ENCODE results near the gene ERC1.

The ERC1 gene

DNA sequence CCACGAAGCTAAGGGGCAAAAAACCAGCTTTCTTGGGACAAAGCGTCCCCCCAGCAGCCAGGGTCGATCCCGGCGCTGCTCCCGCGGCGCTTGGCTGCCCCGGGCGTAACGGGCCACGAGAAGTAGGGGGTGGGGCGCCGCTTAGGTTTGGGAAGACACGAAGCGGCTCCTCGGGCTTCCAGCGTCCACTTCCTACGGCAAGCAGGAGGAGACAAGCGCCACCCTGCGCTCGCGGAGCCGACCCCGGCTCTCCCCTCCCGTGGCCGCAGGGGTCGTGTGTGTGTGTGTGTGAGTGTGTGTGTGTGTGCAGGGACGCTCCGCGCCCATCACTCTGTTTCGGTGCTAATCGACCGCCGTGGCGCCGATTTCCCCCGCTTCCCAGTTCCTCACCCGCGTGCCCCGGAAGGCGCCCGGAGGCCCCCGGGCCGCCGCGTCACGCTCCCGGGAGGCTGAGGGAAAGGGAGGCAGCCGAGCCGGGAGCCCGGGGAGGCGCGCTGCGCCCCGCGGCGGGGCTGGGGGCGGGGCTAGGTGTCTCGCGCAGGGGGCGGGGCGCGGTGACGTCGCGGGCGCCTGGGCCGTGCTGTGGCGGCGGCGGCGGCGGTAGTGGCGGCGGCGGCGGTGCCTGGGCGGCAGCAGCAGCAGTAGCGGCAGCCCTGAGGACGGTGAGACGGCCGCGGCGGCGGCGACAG is at the start of gene ERC1:
Gene ERC1 (plus strand): TSS at position 563 of the 689 bp plus-strand sequence. CDS start 36,681 bp downstream, outside the sequence.
- DNase-seq (ENCODE audit: low spot score): peak; percentile 94

DNA sequence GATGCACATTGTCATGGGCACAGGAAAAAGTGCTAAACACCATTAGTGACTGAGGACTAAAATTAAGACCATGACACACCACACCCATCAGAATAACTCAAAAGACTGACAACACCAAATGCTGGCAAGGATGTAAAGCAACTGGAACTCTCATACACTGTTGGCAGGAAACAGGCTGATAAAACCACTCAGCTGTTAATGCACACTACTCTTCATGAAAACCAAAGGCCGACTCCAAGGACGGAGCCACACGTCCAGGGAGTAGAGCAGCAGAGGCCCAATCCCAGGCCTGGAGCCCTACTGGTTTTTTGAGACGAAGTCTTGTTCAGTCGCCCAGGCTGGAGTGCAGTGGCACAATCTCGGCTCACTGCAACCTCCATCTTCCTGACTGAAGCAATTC is 48.0 kb upstream of the ERC1 start:
- DNase-seq (ENCODE audit: low spot score): no peak

DNA sequence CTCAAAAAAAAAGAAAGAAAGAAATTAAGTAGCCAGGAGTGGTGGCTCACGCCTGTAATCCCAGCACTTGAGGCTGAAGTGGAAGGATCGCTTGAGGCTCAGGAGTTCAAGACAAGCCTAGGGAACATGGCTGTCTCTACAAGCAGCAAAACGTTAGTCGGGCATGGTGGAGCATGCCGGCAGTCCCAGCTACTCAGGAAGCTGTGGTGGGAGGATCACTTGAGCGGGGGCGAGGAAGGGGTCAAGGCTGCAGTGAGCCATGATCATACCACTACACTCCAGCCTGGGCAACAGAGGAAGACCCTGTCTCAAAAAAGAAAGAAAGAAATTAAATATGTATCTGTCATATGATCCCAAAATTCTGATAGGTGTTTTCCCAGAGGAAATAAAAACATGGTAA is 46.8 kb upstream of the ERC1 start:
- no peak for DNase-seq (ENCODE audit: low spot score)

DNA sequence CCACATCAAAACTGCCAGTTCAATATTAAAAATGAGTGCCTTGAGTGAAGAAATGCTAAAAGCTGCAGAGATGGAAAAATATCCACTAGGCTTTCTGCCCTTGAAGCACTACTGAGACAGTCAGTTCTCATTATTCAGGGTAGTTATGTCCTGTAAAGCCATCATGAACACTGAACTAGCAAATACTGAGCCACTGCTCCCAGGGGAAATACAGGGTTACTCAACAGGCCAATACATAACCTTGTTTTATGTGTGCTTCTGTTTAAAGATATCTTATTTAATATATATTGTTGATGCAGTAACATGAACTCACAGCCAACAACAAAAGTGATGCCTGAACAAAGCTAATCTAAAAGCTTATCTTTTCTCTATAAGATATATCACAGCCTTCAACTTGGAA is 44.8 kb upstream of the ERC1 start:
- no peak for DNase-seq (ENCODE audit: low spot score)

DNA sequence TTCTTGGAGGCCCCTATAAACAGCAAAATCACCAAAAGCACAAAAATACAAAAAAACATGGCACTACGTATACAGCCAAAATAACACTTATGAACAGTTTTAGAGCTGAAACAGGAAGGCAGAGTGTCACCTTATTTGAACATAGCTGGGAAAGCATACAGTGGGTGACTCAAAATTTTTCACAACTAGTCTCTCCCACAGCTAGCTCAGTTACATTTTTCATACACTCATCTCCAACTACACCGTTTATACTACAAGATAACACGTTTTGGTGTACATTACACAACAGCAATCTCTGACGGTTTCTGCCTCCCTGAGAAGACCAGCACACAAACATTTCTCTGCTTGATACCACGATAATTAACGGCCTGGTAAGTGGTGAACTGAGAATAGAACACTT is 44.4 kb upstream of the ERC1 start:
- no peak for DNase-seq (ENCODE audit: low spot score)

DNA sequence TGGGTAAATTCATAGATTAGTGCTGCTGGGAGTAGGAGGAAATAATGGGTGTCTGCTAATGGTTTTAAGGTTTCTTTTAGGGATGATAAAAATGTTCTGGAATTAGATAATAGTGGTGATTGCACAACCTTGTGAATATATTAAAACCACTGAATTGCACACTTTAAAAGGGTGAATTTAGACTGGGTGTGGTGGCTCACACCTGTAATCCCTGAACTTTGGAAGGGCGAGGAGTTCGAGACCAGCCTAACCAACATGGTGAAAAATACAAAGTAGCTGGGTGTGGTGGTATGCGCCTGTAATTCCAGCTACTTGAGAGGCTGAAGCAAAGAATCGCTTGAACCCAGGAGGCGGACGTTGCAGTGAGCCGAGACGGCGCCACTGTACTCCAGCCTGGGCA is 42.8 kb upstream of the ERC1 start:
- DNase-seq (ENCODE audit: low spot score): no peak

DNA sequence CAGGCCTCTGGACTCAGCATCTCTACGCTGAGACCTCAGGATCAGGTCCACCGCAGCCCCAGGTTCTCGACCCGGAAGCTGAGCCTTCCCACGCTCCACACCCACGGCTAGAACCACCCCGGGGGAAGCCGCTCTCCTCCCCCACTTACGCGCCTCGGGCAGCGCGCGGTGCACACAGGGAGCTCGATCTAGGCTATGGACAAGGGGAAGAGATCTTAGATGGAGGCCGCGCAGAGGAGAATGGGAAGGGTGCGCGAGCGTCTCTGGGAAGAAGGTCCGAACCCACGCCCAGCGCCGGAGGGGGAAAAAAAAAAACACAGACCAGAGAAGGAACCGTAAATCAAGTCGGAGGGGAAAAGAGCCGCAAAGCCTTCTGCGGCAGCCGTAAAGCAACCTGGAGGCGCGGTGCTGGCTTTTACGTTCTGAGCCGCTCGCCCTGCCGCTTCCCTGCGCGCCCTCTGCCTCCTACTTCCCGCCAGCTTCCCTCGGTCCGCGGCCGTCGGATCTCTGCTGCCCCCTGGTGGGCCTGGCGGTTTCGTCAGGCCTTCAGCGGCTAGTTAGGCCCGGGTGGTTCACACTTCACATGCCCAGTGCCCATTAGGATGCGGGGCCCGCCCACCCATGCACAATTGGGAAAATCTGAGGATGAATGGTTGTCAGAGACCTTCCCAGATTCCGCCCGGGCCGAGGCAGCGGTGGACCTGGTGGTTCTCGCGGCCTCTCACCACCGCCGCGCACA is 41.4 kb upstream of the ERC1 start, which contains the start of gene RAD52:
Gene RAD52 (minus strand): TSS at position 242 of the 739 bp plus-strand sequence. CDS start 16,636 bp downstream, outside the sequence.
- DNase-seq (ENCODE audit: low spot score): peak; percentile 88

DNA sequence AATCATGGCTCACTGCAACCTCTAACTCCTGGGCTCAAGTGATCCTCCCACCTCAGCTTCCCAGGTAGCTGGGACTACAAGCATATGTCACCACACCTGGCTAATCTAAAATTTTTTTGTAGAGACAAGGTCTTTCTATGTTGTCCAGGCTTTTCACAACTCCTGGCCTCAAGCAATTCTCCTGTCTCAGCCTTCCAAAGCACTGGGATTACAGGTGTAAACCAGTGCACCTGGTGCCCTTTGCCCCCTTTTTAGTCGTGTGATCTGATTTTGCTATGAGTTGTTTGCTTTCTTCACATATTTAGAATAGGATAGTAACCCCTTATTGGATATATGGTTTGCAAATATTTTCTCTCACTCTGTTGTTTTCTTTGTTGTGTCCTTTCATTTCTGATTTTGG is 39.8 kb upstream of the ERC1 start:
- no peak for DNase-seq (ENCODE audit: low spot score)

DNA sequence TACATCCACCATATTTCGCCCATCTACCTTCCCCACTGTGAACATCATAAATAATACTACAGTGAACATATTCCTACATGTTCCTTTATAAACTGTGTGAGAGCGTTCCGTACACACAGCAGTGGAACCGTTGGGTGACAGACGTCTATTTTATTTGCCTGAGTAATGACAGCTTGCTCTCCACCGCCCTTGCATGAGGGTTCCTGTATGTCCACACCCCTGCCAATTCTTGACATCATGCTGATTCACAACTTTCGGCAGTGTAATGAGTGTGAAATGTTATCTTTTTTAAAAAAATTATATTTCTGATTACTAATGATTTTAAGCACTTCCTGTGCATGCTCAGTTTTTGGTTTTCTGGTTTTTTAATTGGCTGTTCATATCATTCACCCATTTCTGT is 37.2 kb upstream of the ERC1 start:
- DNase-seq (ENCODE audit: low spot score): peak; percentile 15

DNA sequence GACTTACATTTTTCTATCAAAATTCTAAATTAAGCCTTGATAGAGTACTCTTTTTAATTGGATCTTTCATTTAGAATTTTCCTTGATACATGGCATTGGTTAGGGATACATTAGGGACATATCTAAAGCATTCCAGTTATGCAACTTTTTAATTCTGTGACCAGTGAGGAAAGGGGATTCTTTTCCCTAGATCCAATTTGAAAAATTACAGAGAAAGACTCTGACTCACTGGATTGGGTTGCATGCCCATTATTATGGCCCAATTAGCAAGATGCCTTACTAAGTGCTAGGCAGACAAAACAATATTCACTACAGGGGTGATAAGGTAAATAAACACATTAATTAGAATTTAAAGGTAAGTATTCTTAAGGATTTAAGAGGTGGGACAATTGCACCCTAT is 36.3 kb upstream of the ERC1 start:
- DNase-seq (ENCODE audit: low spot score): no peak

DNA sequence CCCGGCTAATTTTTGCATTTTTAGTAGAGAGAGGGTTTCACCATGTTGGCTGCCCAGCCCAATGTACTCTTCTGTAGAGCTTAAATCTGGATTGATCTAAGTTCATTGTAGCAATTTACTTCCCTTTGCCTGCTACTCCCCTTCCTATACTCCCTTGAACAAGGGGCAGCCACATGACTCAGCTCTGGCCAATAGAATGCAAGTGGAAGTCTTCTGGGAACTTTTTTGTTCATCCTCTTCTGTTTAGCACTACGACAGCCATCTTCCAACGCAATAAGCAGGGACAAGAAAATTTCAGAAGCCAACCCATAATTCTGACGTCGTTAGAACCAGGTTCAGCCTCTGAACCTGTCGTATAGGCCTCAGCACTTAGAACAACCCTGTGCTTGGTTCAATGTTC is 35.1 kb upstream of the ERC1 start:
- no peak for DNase-seq (ENCODE audit: low spot score)

DNA sequence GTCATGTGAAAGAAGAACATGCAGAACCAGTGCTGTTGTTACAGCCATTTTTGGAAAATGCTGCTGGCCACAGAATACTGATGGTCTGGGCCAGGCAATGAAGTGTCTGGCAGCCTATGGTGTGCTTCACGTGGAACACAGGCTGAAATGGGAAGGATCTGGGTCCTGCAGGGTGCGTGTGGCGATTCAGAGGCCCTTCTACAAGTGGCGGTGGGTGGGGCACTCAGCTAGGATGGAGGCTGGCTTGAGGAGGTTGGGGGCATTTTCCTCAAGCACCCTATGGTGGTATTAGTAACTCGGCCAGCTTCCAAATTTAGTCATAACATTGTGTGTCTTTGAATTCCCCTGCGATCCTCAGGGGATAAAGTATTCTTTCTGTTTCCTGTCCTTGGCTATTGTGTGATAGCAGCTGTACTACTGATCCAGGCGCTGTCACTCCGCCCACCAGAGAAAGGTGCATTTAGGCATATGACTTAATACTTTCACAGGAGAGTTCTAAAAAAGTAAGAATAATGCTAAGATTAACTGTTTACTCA is 32.4 kb upstream of the ERC1 start:
- no peak for DNase-seq (ENCODE audit: low spot score)

DNA sequence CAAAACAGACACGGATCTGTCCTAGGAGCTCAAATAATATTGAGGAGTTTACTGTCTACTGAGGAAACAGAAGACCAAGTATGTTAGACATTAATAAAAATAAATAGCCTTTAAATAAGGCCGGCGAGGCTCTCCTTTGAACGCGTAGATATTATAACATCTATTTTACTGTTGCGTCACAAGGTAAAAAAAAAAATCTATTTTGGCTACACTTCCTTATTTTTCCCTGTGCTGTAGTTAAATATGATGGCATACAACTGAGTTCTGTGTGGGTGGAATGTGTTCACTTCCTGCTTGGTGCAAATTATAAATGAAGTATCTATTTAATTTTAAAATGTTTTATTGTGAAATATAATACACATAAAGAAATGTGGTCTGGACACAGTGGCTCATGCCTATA is 24.3 kb upstream of the ERC1 start:
- DNase-seq (ENCODE audit: low spot score): no peak

DNA sequence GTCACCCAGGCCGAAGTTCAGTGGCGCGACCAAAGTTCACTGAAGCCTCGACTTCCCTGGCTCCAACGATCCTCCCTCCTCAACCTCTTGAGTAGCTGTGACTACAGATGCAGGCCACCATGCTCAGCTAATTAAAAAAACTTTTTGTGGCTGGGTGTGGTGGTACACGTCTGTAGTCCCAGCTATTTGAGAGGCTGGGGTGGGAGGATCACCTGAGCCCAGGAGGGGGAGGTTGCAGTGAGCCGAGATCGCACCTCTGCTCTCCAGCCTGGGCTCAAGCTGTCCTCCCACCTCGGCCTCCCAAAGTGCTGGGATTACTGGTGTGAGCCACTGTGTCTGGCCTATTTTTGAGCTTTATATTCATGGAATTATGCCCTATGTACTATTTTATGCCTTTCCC is 23.4 kb upstream of the ERC1 start:
- DNase-seq (ENCODE audit: low spot score): no peak

DNA sequence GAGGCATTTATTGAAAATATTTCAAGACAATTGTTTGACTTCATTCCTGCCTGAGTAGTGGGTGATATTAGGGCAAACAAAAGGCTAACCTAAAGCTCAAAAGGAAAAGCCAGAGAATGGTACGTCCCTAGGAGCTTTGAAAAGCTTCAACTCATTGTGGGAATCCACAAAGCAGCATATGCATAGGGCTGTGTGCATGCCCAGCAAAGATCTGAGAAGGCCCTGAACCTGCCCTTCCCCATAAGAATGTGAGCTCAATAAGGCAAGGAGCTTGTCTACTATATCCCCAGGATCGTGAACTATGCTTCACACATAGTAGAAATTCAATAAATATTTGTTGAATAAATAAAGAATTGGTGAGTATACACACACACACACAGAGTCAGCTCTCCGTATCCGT is 22.5 kb upstream of the ERC1 start:
- DNase-seq (ENCODE audit: low spot score): no peak

DNA sequence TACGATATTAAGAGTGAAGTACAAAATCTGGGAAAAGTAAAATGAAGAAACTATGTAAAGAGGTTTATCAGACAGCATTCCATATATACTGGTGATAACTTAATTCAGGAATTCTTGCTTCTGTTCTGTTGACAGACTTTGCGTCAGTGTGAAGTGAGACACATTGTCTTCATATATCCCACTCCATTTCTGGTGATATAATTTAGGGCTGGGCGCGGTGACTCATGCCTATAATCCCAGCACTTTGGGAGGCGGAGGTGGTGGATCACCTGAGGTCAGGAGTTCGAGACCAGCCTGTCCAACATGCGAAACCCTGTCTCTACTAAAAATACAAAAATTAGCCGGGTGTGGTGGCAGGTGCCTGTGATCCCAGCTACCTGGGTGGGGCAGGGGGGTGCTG is 21.2 kb upstream of the ERC1 start:
- DNase-seq (ENCODE audit: low spot score): no peak

DNA sequence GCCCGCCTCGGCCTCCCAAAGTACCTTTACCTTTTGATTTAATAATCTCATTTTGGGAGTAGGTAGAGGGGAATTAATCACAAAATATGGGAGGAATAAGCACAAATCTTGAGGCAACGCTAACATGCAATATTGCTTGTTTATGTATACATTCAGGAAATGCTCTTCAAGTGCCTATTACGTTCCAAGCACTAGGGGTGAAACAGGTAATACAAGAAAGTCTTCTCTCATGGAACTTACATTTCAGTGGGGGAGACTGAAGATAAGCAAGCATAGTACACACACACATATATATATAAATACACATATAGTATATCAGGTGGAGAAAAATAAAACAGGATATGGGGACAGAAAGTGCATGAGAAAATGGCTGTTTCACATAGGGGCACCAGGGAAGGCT is 19.0 kb upstream of the ERC1 start:
- DNase-seq (ENCODE audit: low spot score): no peak

DNA sequence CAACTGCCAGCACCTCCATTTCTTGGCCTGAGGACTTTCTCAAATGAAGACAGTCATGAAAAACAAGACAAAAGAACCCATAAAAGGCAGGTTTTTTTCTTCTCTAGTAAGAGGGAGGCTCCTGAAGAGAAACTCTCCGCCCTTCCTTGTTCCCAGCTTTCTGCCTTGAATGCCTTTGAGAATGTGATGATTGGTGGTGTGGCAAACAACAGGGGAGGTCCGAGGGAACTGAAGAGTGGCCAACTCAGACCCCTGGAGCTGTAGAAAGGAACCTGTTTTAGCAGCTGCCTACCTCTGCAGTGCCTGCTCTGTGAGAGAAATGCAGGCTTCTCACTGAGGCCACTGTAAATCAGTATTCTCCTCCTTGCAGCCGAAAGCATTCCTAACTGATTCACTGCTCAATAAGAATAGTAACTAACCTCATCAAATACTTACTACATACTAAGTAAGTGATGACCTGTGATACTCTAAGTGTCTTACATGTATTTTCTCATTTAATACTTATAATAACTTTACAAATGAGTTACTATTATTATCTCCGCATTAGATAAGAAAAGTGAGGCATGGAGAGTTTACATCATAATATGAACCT is 16.7 kb upstream of the ERC1 start:
- no peak for DNase-seq (ENCODE audit: low spot score)

DNA sequence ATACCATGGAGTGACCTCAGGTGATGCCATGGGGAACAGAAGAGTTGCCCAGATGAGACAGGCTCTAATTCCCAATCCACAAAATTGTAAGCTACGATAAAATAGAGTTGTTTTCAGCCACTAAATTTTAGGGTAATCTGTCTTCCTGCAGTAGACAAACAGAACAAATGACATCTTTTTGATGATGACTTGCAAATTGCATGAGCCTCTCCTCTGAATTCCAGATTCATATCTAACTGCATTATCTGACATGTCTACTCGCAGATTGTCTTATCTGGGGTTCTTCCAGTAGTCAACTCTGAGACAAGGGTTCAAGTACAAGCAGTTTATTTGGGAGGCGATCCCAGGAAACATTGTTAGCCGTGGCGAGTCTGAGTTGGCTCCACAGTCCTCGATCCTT is 14.4 kb upstream of the ERC1 start:
- no peak for DNase-seq (ENCODE audit: low spot score)

DNA sequence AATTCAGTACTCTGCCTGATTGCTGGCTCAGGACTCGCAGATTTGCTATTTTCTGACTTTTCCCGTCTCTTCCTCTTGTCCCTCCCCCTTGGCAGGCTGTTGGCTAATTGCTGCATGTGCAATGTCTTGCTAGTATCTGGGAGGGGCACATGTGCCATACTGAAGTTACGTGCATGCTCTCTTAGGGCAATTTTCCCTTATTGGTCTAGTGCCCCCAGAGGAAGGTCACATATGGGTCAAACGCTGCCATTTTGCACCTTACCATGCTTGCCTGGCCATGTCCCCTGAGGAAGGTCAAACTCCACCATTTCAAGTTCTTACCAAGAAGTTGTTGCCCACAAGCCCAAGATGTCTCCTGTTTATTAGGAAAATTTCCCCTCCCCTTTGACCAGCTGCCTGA is 13.9 kb upstream of the ERC1 start:
- no peak for DNase-seq (ENCODE audit: low spot score)

DNA sequence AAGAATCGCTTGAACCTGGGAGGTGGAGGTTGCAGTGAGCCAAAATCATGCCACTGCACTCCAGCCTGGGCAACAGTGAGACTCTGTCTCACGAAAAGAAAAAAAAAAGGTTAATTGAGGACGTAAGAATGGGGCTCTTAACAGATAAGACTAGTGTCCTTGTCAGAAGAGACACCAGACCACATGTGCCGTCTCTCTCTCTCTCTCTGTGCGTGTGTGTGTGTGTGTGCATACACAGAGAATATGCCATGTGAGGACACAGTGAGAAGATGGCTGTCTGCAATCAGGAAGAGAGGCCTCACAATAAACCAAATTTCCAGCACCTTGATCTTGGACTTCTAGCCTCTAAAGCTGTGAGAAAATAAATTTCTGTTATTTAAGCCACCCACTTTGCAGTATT is 11.7 kb upstream of the ERC1 start:
- DNase-seq (ENCODE audit: low spot score): no peak

DNA sequence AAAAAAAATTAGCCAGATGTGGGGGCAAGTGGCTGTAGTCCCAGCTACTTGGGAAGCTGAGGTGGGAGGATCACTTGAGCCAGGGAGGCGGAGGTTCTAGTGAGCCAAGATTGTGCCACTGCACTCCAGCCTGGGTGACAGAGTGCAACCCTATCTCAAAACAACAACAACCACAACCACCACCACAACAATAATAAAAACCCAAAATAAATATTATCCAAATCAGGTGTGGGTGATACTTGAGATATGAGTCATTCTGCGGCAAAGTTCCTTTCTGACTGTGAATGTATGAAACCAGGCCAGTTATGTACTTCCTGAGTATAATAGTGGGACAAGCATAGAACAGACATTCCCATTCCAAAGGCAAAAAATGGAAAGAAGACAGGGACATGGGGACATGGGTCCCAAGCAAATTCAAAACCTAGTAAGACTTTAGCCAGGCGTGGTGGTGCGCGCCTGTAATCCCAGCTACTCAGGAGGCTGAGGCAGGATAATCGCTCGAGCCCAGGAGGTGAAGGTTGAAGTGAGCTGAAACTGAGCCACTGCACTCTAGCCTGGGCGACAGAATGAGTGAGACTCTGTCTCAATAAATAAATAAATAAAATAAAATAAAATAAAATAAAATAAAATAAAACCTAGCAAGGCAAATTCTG is 9.7 kb upstream of the ERC1 start:
- no peak for DNase-seq (ENCODE audit: low spot score)

DNA sequence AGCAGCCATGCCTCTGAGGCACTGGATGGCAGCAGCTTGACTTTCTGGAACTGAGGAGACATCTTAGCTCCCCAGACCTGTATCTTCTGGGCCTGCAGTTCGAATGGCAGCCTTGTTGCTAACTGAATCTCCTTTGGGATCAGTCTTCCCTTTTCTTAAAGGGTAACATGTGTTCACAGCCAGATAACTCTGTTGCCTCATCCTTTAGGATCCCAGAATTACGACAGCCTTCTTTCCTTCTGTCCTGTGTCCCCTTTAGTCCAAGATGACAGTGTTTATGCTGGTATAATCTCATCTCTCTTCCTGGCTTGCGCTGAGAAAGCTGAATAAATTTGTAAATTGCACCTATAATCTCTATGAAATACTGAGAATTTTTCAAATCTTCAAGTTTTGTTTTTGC is 9.1 kb upstream of the ERC1 start:
- DNase-seq (ENCODE audit: low spot score): no peak

Measured in hepatic stellate cell (primary cell).